HG03520 (cell line): Measurements from ENCODE around the gene SLC25A15.
"Not testable (repeated sequence)": the region's sequence is repeated elsewhere in the genome, so short reads cannot be mapped to it uniquely, and the experiment has no call there.

Source experiments
- ATAC-seq: cut with Tn5 transposase; IDR thresholded peaks from one replicate; pipeline ENCODE4 v1.9.1; 2021; ENCODE audit warnings: mild to moderate bottlenecking, moderate library complexity; ENCODE audit not compliant: unreplicated experiment

The SLC25A15 gene

GRCh38 chr13:40812102-40812501, 22.7 kb downstream of the SLC25A15 start:
- no peak for ATAC-seq

GRCh38 chr13:40812724-40813445, 23.5 kb downstream of the SLC25A15 start:
- ATAC-seq: no peak

GRCh38 chr13:40813667-40814454, 24.4 kb downstream of the SLC25A15 start:
- peak; percentile 56 for ATAC-seq

- ATAC-seq: no peak
These were observed 25.4 kb downstream of the SLC25A15 start for GRCh38 chr13:40814803-40815202.

GRCh38 chr13:40818926-40819325, 29.5 kb downstream of the SLC25A15 start:
- no peak for ATAC-seq

GRCh38 chr13:40819797-40820315, 30.4 kb downstream of the SLC25A15 start:
- no peak for ATAC-seq

GRCh38 chr13:40839725-40840124, 50.3 kb downstream of the SLC25A15 start:
- not testable (repeated sequence) for ATAC-seq

- ATAC-seq: not testable (repeated sequence)
These were observed 51.5 kb downstream of the SLC25A15 start for GRCh38 chr13:40840955-40841354.
